ENCODE measurements around the gene TNFRSF1B.

TNFRSF1B gene

GRCh38 chr1:12158357-12159092 is 8.3 kb upstream of the TNFRSF1B start:
- DNase-seq, result no peak

- no peak for DNase-seq
These were observed 7.0 kb upstream of the TNFRSF1B start for GRCh38 chr1:12159816-12160215.

DNA sequence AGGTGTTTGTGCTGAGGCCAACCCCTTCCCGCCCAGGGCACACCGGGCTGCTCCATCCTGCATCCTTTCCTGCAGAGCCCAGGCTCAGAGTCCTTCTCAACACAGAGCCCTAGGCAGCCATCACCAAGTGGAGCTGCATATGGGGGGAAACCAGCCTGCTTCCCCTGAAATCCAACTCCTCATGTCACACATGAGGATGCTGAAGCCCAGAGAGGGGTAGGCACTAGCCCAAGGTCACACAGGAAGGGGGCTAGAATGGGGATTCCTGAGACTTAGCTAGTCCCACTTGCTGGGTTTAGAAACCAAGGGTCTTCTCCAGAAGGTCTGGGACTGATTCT is 5.5 kb upstream of the TNFRSF1B start:
- no peak for DNase-seq

DNA sequence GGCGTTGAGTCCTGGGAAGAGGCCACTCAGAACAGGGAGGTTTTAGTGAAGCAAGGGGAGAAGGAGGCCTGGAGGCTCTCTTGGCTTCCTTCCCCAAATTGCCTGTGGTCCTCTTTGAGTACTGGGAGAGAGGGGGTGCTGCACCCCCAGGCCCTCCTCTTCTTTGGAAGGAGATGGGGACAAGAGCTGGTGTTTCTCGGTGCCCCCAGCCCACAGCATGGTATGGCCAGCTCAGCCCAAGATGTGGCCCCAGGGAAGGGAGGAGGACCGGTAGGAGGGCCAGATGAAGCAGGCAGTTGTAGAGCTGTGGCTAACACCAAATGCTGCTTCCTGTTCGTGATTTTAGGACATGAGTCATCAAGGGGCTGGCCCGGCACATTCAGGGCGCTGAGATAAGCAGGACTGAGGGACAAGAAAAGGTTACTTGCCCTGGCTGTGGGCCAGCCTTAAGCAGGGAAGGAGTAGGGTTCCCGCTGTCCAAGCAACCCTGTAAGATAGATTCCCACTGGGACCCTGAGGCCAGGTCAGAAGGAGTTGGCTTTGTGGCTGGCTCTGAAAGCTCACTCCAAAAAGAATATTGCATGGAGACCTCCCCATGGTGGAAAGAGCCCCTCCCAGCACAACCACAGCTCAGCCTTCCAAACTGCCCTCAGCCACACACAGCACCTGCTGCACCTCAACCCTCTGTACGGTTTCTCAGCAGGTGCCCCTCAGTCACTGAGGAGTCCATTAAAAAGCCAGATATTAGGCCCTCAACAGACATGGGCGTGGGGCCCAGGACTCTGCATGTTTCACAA is 4.9 kb upstream of the TNFRSF1B start:
- DNase-seq, result no peak

DNA sequence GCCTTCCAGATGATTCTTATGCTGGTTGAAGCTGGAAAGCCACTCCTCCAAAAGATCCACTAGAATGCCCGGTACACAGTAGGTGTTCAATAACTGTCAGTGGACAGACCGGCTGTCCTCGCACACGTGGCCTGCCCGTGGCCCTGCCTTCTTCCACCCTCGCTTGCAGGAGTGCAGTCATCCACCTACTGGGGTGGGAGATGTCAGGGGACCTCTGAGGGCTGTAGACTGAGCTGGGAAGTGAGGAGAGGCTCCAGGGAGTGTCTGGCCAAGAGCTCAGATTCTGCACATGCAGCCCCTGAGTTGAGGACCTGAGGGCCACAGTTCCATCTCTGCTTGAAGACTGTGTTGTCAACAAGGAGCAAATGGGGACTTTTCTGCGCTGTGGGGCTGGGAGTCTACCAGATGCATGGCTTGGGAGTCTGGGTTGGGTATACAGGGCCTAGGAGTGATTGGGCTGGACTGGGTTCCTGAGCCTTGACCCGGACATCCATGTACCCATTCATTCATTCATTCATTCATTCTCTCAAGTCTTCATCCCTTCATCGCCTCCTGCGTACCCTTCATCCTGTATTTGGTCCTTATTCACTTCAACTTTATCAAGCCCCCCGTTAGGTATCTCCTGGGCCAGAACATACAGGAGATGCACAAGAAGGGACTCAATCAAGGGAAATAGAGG is 4.2 kb upstream of the TNFRSF1B start:
- no peak for DNase-seq

DNA sequence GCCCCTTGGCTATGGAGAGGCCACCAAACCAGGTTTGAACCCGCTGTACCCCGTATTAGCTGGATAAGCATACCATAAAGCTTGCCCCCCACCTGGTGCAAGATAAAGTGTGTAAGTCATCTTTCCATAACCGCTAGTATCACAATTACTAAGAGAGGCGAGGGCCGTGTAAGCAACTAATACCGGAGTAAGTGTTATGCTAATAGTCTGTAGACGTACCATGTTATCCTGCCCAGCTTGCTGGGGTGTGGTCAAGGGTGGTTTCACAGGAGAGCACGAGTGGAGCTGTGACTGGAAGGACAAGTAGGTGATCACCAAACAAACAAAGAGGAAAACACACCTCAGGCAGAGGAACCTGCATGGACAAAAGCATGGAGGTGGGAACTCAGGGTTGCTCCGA is 3.6 kb upstream of the TNFRSF1B start:
- no peak for DNase-seq

- no peak for DNase-seq
These were observed 2.6 kb upstream of the TNFRSF1B start for GRCh38 chr1:12164210-12164609.

DNA sequence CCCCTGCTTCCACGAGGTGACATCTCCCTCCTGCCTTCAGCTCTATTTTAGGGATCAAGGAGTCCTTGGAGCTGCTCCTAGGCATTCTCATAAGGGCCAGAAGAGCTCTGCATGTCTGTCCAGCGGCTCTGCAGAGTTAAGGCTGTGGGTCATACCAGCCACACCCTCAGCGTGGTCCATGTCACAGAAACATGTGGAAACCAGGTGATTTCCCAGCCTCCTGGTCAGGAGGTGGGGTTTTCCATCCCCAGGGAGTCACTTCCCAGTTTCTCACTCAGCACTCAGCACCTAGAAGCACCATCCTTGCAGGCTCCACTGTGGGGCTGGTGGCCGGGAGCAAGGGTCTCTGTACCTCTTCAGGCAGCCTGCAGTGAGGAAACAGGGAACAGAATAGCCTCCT is 1.4 kb upstream of the TNFRSF1B start:
- no peak for DNase-seq

DNA sequence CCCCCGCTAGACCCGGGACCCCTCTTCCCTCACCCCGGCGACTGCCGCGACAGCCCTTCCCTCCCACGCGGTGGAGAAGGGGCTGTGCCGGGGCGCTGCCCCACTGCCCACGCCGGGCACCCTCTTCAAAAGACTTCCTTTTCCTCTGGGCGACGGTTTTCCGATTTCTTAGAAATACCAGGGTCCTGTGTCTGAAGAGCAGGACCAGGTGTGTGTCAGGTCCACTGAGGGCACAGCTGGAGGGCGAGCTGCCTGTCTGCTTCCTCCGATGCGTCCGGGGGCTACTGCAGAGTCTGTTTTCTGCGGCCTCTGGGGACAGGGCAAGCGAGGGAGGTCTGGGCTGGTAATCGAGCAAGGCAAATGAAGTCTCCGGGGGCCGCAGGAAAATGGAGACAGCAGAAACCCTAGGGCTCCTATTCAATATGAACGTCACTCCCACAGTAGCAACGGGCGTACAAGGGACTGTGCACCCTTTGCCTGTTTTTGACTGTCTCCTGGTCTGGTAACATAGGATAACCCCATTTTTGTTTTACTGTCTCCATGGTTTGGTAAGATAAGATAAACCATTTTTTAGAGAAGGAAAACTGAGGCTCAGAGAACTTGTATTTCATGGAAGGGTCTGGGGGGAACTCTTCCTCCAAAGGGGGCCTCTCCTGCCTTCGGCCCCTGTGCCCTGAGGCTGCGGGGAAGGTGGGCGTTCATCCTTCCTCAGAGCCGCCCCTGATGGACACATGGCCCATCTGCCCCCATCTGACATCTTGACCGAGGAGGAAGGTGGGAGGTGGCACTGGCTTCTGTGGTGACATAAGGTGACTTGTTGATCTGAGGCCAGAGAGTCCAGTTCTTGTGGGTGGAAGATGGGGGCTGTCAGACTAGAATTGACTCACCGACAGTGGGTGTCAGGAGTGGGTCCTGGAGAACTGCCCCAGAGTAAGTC is 970 bp downstream of the TNFRSF1B start:
- DNase-seq, result no peak

- DNase-seq, result no peak
These were observed 1.8 kb downstream of the TNFRSF1B start for GRCh38 chr1:12168451-12169160.

- DNase-seq, result no peak
These were observed 2.8 kb downstream of the TNFRSF1B start for GRCh38 chr1:12169442-12170135.

- no peak for DNase-seq
These were observed 3.5 kb downstream of the TNFRSF1B start for GRCh38 chr1:12170263-12170671.

DNA sequence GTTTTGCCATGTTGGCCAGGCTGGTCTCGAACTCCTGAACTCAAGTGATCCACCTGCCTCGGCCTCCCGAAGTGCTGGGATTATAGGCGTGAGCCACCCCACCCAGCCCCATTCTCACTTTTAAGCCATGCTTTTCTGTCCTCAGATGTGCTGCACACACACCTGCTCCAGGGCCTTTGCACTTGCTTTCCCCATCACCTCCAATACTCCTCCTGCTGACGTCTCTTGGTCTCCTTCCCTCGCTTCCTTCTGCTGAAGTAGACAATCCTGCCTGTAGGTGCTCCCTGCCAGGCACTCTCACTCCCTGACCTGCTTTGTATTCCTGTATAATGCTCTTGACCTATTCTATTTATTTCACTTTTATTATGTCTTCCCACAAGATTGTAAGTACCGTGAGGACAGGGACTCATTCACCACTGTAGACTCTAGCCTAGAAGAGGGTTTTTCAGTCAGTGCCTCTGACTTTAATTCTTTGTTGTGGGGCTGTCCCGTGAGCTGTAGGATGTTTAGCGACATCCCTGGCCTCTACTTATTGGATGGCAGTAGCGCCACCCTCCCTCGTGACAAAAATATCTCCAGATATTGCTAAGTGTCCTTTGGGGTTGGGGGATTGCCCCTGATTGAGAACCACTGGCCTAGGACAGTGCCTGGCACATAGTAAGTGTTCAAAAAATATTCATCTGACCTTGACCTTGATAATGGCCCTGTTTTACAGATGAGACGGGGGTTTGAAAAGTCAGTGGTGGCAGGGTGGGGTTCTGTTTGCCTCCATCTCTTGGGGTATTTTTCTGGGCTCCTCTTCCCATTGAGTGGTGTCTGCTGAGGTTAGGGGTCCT is 4.6 kb downstream of the TNFRSF1B start:
- DNase-seq, result no peak

DNA sequence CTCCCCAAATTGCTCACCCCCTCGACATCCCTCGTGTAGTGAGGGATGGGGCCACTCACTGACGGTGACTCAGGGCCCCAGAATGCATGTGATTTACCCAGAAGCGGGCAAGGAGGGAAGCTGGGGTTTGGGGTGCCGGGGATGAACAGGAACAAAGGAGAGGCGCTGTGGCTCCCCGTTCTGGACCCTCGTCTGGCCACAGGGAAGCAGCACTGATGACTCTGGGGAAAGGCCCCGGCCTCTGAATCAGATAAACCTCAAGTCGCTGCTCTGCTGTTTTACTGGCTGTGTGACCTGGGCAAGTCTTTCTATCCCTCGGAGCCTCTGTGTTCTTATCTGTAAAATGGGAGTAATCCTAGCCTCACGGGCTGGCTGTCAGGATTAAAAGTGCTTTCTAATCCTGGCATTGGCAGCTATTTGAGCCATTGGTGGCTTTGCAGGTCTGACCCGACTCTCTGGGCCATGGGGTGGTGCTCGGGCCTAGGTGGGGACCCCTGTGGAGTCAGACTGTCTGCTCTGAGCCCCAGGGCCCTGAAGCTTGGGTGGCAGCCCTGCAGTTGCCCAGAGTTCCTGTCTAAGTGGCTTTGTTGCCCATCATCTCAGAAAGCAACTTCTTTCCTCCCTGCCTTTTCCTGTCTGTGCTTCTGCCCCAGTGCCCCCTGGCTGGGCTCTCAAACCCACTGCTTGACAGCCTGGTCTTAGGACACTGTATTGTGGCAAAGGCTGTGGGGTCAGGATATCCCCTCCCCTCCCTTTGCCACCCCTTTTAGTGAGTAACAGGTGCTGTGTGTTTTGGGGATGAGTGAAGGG is 5.5 kb downstream of the TNFRSF1B start:
- DNase-seq, result no peak

- DNase-seq, result no peak
These were observed 6.3 kb downstream of the TNFRSF1B start for GRCh38 chr1:12173041-12173509.

GRCh38 chr1:12173631-12174121 is 6.9 kb downstream of the TNFRSF1B start:
- no peak for DNase-seq

DNA sequence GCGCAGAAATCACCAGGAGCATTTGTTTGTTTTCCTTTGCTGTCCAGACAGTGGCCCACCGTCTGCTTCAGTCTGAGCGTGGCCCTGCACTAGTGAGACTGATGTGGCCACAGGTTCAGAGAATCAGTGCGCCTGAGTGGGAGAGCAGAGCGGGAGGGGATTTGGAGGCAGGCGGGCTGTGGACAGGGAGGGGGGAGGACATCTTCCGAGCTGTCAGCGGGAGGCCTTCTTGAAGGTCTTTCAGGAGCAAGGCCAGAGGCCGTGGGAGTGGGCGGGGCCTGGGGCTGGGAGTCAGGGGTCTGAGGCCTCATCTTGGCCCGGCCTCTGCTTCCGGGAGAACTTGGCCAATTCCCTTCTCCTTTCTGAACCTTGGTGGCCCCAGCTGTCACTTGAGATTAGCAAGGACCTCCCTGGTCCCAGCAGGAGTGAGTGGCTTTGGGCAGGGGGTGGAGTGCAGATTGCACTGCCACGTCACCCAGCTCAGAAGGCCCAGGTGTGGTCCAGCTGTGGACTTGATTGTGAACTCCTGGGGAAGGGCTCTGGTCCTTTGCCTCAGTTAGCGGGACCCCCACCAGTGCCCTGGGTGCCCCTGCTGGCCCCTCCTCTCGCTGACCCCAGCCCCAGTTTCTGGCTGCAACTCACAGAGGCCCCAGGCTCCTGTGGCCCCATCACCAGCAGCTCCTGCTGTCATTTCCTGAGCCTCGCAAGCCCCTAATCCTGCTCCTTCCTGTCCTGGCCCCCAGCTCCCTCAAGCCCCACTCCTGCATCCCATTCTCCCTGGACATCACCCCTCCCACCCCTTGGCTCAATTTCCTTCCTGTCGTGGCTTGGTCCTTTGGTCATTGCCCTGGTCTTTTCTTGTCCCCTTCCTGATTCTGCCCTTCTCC is 8.4 kb downstream of the TNFRSF1B start:
- DNase-seq, result no peak
